A549 (cell line): ENCODE data around the gene OR2B3.

Experiments
- POLR2A ChIP-seq: IDR thresholded peaks from 2 replicates; pipeline ENCODE4 v1.6.1; 2012; ENCODE audit warnings: mild to moderate bottlenecking, low read length
- RAD21 ChIP-seq, 2 experiments: fragments of >200 bp in 1 of 2; sonication (Bioruptor Twin) in 1 of 2; formaldehyde crosslinking in 1 of 2; IDR thresholded peaks in 1 of 2; conservative IDR thresholded peaks in 1 of 2; 2 replicates in 1 of 2; 3 replicates in 1 of 2; pipeline ENCODE4 v1.6.1; 2012 to 2018; ENCODE audit warnings: inconsistent platforms in 1 of 2
- TF ChIP-seq, protein P1 (sequence below): fragments of >200 bp; sonication (Bioruptor Twin); formaldehyde crosslinking; IDR thresholded peaks from 3 replicates; pipeline ENCODE4 v1.5.1; 2016

DNA sequence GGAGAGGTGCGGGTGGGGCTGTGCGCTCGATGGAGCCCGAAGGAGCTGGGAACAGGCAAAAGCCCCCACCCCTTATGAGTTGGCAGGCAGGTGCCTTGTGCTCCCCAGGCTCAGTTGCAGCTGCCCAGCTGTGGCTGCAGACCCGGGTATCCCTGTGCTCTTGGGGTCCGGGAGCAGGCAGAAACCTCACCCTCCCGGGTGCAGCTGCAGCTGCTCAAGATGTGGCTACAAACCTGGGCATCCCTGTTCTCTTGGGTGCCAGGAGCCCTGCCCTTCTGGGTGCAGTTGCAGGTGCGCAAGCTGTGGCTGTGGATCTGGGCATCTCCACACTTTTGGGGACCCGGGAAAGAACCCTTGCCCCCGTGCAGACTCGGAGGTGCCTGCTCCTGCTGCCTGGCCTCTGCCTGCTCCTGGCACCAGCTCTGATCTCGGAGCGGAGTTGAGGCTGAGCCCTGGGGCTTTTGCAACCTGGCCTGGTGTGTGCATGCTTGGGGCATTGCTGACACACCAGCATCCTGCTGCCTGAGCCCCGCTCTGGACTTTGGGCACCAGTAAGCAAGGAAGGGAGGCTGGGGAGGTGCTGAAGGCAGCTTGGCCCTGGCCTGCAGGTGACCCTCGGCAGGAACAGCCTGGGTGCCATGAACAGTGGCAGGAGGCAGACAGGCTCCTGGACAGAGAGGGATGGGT, 42.4 kb upstream of the OR2B3 start:
- TF ChIP-seq RAD21 (conservative IDR thresholded peaks at IDR 0.05 in 1 of 2, IDR thresholded peaks at IDR 0.05 in 1 of 2) (no peak), POLR2A (no peak)
- TF ChIP-seq, protein P1, sequence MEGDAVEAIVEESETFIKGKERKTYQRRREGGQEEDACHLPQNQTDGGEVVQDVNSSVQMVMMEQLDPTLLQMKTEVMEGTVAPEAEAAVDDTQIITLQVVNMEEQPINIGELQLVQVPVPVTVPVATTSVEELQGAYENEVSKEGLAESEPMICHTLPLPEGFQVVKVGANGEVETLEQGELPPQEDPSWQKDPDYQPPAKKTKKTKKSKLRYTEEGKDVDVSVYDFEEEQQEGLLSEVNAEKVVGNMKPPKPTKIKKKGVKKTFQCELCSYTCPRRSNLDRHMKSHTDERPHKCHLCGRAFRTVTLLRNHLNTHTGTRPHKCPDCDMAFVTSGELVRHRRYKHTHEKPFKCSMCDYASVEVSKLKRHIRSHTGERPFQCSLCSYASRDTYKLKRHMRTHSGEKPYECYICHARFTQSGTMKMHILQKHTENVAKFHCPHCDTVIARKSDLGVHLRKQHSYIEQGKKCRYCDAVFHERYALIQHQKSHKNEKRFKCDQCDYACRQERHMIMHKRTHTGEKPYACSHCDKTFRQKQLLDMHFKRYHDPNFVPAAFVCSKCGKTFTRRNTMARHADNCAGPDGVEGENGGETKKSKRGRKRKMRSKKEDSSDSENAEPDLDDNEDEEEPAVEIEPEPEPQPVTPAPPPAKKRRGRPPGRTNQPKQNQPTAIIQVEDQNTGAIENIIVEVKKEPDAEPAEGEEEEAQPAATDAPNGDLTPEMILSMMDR = no peak
